MG63 (cell line): ENCODE results near the gene ZFHX3. TPM values are rescaled to one million over a fixed set of nuclear protein-coding genes. Genes with fewer than 3 reads are reported as not detected.

Experiments
- DNase-seq: peaks from one replicate; pipeline ENCODE4 v3.0.0-alpha.2; 2020
- H3K27me3 ChIP-seq: fragments of 250-450 bp; sonication (Bioruptor Pico); 2 replicates; pipeline ENCODE4 v1.5.1; 2020; ENCODE audit warnings: mild to moderate bottlenecking, moderate library complexity
- H3K36me3 ChIP-seq: fragments of 250-450 bp; sonication (Bioruptor Pico); 2 replicates; pipeline ENCODE4 v1.5.1; 2020; ENCODE audit warnings: mild to moderate bottlenecking, moderate library complexity
- H3K4me3 ChIP-seq: fragments of 250-450 bp; sonication (Bioruptor Pico); 2 replicates; pipeline ENCODE4 v1.5.1; 2020; ENCODE audit warnings: mild to moderate bottlenecking, moderate library complexity
- H3K9me3 ChIP-seq: fragments of 250-450 bp; sonication (Bioruptor Pico); 2 replicates; pipeline ENCODE4 v1.5.1; 2020; ENCODE audit warnings: mild to moderate bottlenecking, moderate library complexity
- total RNA-seq: library from RNA; depleted of rRNA; stranded (reverse); fragments of >200 nt; shearing (Covaris generic); gene quantifications from 2 replicates; pipeline ENCODE4 v1.2.3, GENCODE V29; 2014; ENCODE audit warnings: low replicate concordance

ZFHX3 gene
- total RNA-seq, 1 experiment from 2014 or later, result 0.89 TPM

DNA sequence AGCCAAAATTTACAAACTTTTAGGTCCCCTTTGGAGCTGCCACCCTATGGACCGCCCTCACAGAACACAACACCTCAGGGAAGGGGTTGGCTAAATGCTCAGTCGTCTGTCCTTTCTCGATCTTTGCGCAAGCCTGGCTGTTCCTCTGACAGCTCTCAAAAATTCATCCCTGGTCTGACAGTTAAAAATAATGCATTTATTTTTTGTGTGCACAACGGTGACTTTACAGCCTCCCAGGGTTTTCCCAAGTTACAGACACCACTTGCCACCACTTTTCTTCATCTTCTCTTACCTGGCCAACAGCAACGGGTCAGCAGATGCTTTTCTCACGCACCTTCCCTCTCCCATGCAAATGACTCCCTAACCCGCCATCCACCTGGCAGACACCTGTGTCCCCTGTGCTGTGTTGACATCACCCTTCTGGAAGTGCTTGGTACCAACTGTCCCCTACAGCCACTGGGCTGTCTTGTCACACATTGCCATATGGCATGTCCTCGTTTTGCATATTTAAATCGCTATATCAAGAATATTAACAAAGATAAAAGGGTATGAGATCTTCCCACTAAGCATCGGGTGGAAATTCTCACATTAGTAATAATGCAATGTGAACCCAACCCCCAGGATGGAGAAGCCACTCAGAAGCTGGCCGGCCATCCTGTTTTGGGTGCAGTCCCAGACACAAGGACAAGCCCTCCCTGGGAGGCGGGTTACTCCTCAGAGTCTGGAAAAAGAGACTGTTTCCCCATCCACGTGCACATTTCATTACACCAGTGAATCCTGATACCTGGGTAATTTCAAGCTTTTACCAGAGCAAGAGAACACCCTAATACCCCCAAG is 187.0 kb downstream of the ZFHX3 start:
- H3K27me3 ChIP-seq, result no peaks in the 10 kb centered on the region
- H3K4me3 ChIP-seq, result no peak overlapping the region
- no peaks in the 10 kb centered on the region for H3K36me3 ChIP-seq
- no peaks in the 10 kb centered on the region for H3K9me3 ChIP-seq
- DNase-seq, result no peak

DNA sequence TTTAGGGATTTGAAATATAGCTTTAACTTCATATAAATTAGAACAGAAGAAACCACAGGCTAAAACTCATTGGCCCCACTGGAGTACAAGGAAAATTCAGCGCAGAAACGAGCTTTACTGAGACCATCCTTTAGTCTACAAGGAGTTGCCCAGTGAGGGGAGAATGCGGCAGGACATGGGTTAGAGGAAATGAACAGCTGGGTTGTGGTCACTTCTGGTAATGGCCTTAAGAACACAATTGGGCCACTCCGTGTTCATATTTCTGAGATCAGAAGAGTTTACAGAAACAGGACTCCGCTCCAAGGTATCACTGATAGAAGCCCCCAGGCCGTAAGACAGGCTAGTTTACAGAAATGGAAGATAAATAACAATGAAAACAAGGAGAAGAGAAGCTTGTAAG is 188.3 kb downstream of the ZFHX3 start:
- H3K36me3 ChIP-seq, result no peaks in the 10 kb centered on the region
- no peaks in the 10 kb centered on the region for H3K27me3 ChIP-seq
- no peak overlapping the region for H3K4me3 ChIP-seq
- DNase-seq, result no peak
- H3K9me3 ChIP-seq, result no peaks in the 10 kb centered on the region

DNA sequence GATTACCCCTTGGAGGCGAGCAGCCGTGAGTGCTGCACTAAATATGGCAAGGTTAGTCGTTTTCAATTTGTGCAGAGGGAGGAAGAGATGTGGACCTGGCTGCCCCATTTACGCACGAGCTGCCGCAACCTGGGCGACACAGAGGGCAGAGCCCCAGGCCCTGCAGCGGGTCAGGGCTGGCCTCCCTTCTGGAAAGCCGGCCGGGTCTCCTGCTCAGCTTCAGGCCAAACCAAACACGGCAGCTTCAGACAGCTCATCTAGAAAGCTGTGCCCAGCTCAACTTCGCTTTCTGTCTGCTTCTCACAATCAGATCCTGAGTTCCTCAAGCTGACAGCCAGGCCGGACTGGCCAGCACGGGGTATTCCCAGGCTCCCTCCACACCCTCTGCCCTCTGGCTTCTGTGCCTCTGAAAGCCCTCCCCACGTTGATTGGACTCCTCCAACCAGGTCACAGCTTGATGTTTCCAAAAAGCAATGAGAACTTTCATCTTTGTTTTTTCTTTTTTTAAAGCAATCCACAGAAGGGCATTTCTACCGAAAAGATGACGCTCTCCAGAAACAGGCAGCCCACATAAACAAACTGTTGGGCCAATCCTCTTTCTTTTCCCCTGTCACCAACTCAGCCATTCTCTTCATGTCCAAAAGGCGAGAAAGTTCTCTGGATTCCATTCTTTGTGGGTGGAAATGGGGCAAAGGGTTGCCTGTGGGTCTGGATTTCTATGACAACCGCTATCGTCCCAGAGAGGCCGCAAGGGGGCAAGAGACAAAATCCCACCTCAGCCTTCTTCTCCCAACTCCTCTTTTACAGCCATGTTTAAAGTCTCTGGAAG is 189.0 kb downstream of the ZFHX3 start:
- DNase-seq, result no peak
- no peak overlapping the region for H3K4me3 ChIP-seq
- H3K36me3 ChIP-seq, result no peaks in the 10 kb centered on the region
- H3K9me3 ChIP-seq, result no peaks in the 10 kb centered on the region
- no peaks in the 10 kb centered on the region for H3K27me3 ChIP-seq

DNA sequence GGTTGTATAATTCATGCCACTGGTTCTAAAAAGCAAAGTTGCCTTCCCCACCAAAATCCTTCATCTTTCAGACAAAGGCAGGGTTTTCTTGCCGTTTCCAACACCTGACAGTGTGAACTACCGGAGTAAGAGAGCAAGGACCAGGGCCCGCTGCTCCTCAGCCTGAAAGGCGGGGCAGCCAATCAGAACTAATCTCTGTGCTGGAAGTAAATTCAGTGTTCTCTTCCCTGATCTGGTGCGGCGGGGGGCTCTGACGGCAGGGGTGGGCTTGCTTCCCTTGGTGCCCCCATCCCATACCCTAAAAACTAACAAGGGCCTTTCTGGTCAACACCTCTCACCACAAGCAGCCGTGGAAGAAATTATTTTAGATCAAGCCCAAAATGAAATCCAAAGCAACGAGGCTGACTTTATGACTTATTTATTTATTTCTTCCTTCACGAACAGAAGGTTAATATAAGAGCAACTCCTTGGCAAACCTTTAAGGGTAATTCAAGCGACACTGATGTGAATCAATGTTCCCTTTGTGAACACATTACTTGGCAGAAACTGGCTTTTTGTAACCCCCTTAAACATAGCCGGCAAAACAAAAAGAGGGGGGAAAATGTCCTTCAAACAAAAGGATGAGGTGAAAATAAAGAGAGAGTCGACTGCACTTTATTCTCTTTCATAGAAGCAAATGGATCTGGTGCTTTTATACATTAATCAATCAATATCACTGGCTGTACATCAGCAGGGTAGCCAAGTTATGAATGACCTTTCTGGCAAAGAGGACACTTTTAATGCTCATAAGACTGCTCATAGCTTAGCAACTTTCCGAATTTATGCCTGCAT is 189.9 kb downstream of the ZFHX3 start:
- Histone ChIP-seq H3K36me3 (no peaks in the 10 kb centered on the region), H3K27me3 (no peaks in the 10 kb centered on the region), H3K9me3 (no peaks in the 10 kb centered on the region), H3K4me3 (no peak overlapping the region)
- DNase-seq, result no peak

DNA sequence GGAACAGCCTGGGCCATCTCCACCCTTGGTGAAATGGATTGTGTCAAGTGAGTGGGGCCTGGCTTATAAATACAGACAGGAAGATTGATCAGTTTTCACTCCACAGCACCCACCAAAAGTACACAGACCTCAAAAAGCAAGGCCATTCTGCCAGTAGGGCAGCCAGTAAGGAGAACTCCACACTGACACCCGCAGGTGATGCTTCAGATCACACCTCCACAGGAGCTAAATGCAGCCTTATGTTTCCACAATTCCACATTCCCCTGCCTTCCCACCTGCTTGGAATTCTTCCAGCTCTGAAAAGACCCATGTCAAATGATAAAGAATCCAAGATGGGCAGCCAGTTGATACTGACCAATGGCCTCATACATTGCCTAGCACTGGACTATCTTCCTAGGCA is 191.1 kb downstream of the ZFHX3 start:
- no peak overlapping the region for H3K4me3 ChIP-seq
- DNase-seq, result no peak
- H3K27me3 ChIP-seq, result no peaks in the 10 kb centered on the region
- no peaks in the 10 kb centered on the region for H3K36me3 ChIP-seq
- H3K9me3 ChIP-seq, result no peaks in the 10 kb centered on the region

DNA sequence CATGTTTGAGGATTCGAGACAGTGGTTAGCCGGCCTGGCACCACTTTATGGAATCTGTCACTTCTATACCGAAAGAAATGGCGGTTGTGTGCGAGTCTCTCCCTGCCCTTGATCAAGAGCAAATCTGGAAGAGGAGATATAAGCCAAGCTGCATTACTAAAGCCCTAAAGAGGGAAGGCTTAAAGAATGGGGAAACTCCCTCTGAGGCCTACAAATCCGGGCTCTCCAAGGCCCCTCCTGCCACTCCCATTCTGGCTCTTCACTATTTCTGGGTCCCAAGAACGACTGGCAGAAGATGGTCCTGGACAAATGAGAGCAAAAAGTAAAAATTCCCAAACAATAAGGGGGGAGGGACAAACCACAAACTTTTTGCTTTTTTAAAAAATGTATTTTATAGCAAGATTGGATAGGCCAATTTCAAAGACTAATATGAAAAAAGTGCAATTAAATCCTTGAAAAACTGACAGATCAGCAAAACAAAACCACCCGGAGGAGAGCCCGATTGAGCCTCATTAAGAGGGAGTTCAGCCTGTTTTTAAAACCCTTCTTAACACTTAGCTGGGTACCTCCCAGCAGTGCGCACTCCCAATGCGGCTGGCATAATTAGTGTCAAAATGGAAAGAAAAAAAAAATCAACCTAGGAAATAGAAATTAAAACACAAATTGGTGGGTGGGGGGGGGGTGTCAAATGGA is 193.5 kb downstream of the ZFHX3 start:
- Histone ChIP-seq H3K9me3 (no peaks in the 10 kb centered on the region), H3K36me3 (no peaks in the 10 kb centered on the region), H3K4me3 (no peak overlapping the region), H3K27me3 (no peaks in the 10 kb centered on the region)
- no peak for DNase-seq

DNA sequence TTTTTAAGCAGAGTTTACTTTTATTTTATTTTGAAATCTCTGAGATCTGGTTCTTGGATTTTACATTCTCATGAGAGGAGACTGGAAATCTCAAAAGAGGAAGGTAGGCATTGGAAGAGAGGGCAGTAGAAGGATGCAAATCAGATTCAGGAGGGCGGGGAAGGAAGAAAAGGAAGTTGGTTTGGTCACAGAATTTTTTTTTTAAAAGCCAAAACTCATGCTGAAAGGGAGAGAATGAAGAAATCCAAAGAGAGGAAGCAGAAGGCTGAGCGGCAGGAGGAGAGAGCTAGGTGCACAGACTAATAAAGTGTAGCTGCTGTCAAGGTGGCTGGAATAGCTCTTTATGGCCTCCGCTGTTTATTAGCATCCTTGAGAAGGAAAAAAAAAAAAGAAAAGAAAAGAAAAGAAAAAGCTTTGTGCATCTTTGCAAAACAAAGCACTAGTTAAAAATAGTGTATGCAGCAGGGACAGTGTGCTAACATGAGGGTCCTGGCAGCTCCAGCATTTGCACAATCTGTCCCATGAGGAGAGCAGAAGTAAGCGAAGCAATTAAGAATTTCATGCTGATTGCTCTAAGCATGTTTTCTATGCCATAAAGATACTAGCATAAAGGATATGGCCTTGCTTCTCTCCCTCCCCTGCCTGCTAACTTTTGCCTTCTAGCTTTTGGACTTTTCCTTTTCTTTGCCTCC is 194.2 kb downstream of the ZFHX3 start:
- H3K27me3 ChIP-seq, result no peaks in the 10 kb centered on the region
- no peak for DNase-seq
- H3K36me3 ChIP-seq, result no peaks in the 10 kb centered on the region
- H3K9me3 ChIP-seq, result no peaks in the 10 kb centered on the region
- no peak overlapping the region for H3K4me3 ChIP-seq

DNA sequence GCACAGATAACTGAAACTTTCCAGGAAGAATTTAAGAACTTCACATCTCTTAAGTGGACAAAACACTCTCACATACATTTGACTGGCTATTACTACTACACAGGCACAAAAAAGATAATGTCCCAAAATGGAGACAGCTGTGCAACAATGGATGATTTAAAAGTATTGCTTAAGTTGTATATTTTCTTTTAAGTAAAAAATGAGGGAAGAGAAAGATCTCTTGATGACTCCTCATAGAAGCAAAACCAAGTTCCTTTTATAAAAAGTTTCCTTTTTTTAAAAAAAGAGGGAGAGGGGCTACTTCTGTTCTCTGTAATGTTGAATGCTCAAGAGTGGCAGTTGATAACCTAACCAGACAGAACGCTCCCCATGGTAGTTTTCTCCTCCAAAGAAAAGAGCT is 195.5 kb downstream of the ZFHX3 start:
- no peak for DNase-seq
- Histone ChIP-seq H3K36me3 (no peaks in the 10 kb centered on the region), H3K27me3 (no peaks in the 10 kb centered on the region), H3K4me3 (no peak overlapping the region), H3K9me3 (no peaks in the 10 kb centered on the region)

DNA sequence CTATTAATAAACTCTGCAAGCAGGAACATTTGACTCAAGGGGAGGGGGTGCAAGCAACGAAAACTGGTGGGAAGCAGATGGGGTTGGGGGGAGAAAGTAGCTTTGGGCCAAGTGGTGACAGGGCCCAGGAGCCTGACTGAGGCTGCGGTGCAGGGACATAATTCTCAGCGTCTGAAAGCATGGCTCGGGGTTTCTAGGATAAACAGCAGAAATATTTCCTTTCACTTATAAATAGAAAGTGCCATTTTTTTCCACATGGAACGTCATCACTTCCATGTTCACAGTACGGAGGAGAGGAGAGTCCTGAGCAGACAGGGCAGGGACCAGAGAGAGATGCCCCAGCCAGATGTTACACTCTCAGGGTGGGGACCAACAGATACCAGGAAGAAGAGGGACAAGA is 197.1 kb downstream of the ZFHX3 start:
- no peaks in the 10 kb centered on the region for H3K9me3 ChIP-seq

DNA sequence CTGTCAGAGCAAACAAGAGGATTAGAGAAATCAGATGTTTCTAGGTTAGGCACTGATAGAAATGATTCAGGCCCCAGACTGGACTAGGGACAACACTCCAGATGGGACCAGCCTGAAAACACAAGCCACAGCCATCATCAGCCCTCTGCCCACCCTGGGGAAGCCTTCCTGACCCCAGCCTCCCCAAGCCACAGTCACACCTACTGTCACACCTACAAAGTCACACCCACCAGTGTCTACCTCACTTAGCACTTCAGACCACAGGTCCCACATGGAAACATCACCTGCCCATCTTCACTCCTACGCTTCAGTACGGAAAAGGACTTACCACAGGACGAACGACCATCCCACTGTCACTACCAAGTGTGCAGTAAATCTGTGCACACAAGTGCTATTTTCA is 197.9 kb downstream of the ZFHX3 start:
- no peak for DNase-seq
- H3K9me3 ChIP-seq, result no peaks in the 10 kb centered on the region
- no peaks in the 10 kb centered on the region for H3K27me3 ChIP-seq
- H3K4me3 ChIP-seq, result no peak overlapping the region
- no peaks in the 10 kb centered on the region for H3K36me3 ChIP-seq

More for the DNA sequence above, 197.1 kb downstream of the ZFHX3 start:
- Histone ChIP-seq H3K27me3 (no peaks in the 10 kb centered on the region), H3K36me3 (no peaks in the 10 kb centered on the region), H3K4me3 (no peak overlapping the region)
- no peak for DNase-seq

DNA sequence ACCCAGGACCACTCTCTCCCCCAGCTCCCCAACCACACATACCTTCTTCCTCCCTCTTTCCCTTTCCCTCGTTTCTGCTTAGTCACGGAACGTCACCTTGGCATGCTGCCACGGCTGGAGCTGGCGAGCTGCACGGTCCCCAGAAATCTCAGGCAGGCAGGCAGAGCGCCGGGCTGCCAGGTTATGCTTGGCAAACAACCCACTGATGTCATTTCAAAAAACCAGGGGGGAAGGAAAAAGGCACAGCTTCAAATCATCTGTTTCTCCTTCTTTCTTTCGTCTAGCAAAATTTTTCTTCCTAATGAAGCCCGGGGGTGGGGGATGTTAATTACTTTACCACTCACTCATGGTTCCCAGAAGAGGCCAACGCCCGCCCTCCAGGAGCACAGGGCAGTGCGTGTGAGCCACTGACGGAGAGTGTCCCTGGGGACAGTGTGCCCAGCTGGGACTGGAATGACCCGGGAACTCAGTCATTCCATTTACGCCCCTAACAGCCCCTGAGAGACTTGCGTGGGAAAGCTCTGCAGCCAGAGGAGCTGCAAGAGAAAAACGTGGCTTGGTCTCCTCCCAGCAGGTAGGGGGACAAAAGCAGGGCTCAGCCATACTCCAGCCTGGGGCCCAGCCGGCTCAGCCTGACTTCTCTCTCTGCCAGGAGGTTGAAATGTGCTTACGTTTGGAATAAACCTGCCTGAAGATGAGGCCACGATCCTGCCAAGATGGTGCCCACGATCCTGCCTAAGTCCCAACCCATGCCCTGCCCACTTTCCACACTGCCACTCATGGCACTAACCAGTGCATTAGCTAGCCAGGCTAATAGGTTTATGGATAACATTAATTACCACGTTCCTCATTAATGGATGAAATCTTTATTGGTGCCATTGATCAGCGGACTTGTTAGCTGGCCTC is 198.9 kb downstream of the ZFHX3 start:
- Histone ChIP-seq H3K4me3 (no peak overlapping the region), H3K9me3 (no peaks in the 10 kb centered on the region), H3K27me3 (no peaks in the 10 kb centered on the region), H3K36me3 (no peaks in the 10 kb centered on the region)
- peak; percentile 87 for DNase-seq

DNA sequence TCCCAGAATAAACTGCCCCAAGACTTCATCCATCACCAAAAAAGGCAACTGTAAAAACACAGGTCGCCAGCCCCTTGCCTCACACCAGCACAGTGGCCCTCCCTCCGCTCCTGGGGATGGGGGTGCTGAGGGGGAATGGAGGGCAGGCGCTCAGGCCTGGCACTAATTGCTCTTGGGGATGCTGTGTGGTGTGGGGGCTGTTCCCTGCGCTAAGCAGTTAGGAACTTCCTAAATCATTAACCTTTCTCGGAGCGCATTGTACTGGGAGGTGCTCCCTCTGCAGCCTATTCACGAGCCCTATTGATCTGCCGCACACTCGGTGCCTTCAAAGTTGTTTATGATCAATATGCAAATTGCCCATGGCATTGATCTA is 199.9 kb downstream of the ZFHX3 start:
- no peak overlapping the region for H3K4me3 ChIP-seq
- H3K27me3 ChIP-seq, result no peaks in the 10 kb centered on the region
- no peaks in the 10 kb centered on the region for H3K36me3 ChIP-seq
- no peaks in the 10 kb centered on the region for H3K9me3 ChIP-seq
- no peak for DNase-seq

DNA sequence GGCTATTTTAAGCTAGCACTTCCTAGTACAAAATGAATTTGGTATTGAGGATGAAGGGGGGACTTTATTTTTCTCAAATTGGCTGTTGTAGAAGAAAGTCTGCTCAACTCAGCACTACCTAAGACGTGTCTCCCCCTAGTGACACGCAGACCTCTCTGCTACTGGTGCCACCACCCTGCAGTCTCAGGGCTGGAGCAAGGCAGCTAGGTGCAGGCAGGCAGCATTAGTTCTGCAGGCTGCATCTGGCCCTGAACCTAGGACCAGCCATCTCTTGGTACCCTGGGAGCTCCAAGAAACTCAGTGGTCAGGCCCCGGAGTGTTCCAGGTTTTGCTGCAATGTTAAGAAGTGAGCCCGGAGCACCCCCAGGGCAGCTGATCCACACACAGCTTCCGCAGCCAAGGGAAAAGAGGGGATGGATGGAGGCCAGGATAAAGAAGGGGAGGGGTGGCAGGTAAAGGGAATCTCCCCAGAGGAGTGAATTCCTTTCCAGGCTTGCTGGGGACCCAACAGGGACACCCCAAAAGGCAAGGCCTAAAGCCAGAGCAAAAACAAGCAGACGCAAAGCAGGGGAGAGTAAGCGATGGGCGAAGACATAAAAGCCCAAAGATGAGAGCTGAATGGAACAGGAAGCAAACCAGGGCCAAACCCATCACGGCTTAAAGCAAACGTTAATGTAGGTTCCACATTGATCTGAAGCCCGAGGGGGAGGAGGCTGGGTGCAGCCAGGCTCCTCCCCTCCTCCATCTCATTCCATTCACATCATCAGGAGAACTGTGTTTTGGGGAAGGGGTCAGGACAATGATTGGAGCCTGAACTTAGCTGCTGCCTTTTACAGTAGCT is 200.5 kb downstream of the ZFHX3 start:
- H3K9me3 ChIP-seq, result no peaks in the 10 kb centered on the region
- no peaks in the 10 kb centered on the region for H3K36me3 ChIP-seq
- no peaks in the 10 kb centered on the region for H3K27me3 ChIP-seq
- H3K4me3 ChIP-seq, result no peak overlapping the region
- DNase-seq, result no peak

DNA sequence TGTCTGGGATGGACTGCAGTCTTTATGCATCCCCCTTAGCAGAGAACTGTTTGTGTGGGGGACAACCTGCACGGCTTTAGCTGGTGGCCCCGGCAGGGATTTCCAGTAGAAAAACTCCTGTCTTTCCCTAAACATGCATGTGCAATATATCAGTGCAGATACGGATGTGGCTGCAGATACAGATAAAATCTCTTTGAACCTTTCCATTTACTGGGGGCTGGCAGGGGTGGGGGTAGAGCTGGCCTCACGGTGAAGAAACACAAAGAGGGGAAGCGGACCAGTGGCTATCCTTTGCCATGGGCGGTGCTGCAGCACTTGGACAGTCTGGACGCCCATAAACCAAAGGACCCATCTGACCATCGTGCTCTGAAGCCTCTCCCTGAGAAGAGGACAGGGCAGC is 201.3 kb downstream of the ZFHX3 start:
- DNase-seq, result no peak
- H3K36me3 ChIP-seq, result no peaks in the 10 kb centered on the region
- H3K9me3 ChIP-seq, result no peaks in the 10 kb centered on the region
- H3K27me3 ChIP-seq, result no peaks in the 10 kb centered on the region
- no peak overlapping the region for H3K4me3 ChIP-seq
